HepG2 (cell line): Measurements from ENCODE around the gene GOLT1A. TPM values are rescaled to one million over a fixed set of nuclear protein-coding genes. Genes with fewer than 3 reads are reported as not detected.

Experiments
- BRD4 ChIP-seq: sonication (generic); formaldehyde crosslinking; IDR thresholded peaks from 2 replicates; pipeline ENCODE4 v1.4.0; 2020; ENCODE audit warnings: missing genetic modification reagents
- GABPB1 ChIP-seq: IDR thresholded peaks from 2 replicates; pipeline ENCODE4 v1.6.1; 2016; ENCODE audit warnings: mild to moderate bottlenecking, missing genetic modification reagents, moderate library complexity, missing compliant biosample characterization
- HINFP ChIP-seq: sonication (generic); formaldehyde crosslinking; IDR thresholded peaks from 2 replicates; pipeline ENCODE4 v1.4.0; 2020; ENCODE audit warnings: low read depth, mild to moderate bottlenecking, missing genetic modification reagents
- JUN ChIP-seq: sonication (generic); formaldehyde crosslinking; IDR thresholded peaks from 2 replicates; pipeline ENCODE4 v1.4.0; 2020; ENCODE audit warnings: mild to moderate bottlenecking, missing genetic modification reagents
- MAX ChIP-seq: IDR thresholded peaks from 2 replicates; pipeline ENCODE4 v1.6.1; 2012; ENCODE audit warnings: inconsistent platforms
- MED1 ChIP-seq: sonication (generic); formaldehyde crosslinking; IDR thresholded peaks from 2 replicates; pipeline ENCODE4 v1.4.0; 2020; ENCODE audit warnings: missing genetic modification reagents
- RBFOX2 ChIP-seq: fragments of 200-400 bp; formaldehyde crosslinking; IDR thresholded peaks from 2 replicates; pipeline ENCODE4 v1.6.1; 2017; ENCODE audit warnings: low read depth, mild to moderate bottlenecking, low read length
- SALL2 ChIP-seq: sonication (generic); formaldehyde crosslinking; IDR thresholded peaks from 2 replicates; pipeline ENCODE4 v1.8.1; 2023; ENCODE audit warnings: mild to moderate bottlenecking, missing genetic modification reagents, inconsistent platforms
- TARDBP ChIP-seq: sonication (generic); formaldehyde crosslinking; IDR thresholded peaks from 2 replicates; pipeline ENCODE4 v1.8.0; 2022; ENCODE audit warnings: mild to moderate bottlenecking, missing genetic modification reagents
- TFDP1 ChIP-seq: IDR thresholded peaks from 2 replicates; pipeline ENCODE4 v1.6.1; 2016; ENCODE audit warnings: missing compliant biosample characterization, missing genetic modification reagents, borderline replicate concordance
- ZBTB43 ChIP-seq: sonication (generic); formaldehyde crosslinking; conservative IDR thresholded peaks from 2 replicates; pipeline ENCODE4 v1.4.0; 2020; ENCODE audit warnings: missing genetic modification reagents
- ZHX2 ChIP-seq, 2 experiments: sonication (generic) in 1 of 2; formaldehyde crosslinking in 1 of 2; IDR thresholded peaks; 2 replicates each; pipeline versions ENCODE4 v1.6.1 to v1.9.0; 2014 to 2022; ENCODE audit warnings: antibody characterized with exemption in 1 of 2, borderline replicate concordance in 1 of 2, inconsistent platforms in 1 of 2, low read depth in 1 of 2, missing genetic modification reagents in 1 of 2
- ZNF121 ChIP-seq: sonication (generic); formaldehyde crosslinking; IDR thresholded peaks from 2 replicates; pipeline ENCODE4 v1.5.0; 2020; ENCODE audit warnings: mild to moderate bottlenecking, missing genetic modification reagents
- ZNF317 ChIP-seq: sonication (generic); formaldehyde crosslinking; IDR thresholded peaks from 2 replicates; pipeline ENCODE4 v1.5.0; 2020; ENCODE audit warnings: mild to moderate bottlenecking, missing genetic modification reagents
- ZNF652 ChIP-seq: IDR thresholded peaks from 2 replicates; pipeline ENCODE4 v1.6.1; 2016; ENCODE audit warnings: low read depth, borderline replicate concordance
- ZNF777 ChIP-seq: sonication (generic); formaldehyde crosslinking; IDR thresholded peaks from 2 replicates; pipeline ENCODE4 v1.4.0; 2020; ENCODE audit warnings: missing genetic modification reagents
- ZNF83 ChIP-seq: sonication (generic); formaldehyde crosslinking; IDR thresholded peaks from 2 replicates; pipeline ENCODE4 v1.4.0; 2020; ENCODE audit warnings: missing genetic modification reagents, mild to moderate bottlenecking, borderline replicate concordance
- polyA plus RNA-seq, 8 experiments: library from polyadenylated mRNA; depleted of rRNA in 3 of 8; stranded (reverse) in 7 of 8; unstranded in 1 of 8; fragments of >200 nt; fragmentation: Illumina TruSeq in 4 of 8; extraction: Trizol in 4 of 8; gene quantifications; 2 replicates each; pipeline versions ENCODE4 v1.2.1 to v1.2.3, GENCODE V29; 2011 to 2016; ENCODE audit warnings: low read depth in 4 of 8, missing spikeins in 1 of 8, mixed read lengths in 1 of 8; ENCODE audit not compliant: insufficient read depth in 1 of 8
- total RNA-seq, 5 experiments: library from RNA; depleted of rRNA; stranded (reverse); fragments of >200 nt; fragmentation: Illumina TruSeq; extraction: Trizol; gene quantifications; 2 replicates each; pipeline ENCODE4 v1.2.3, GENCODE V29; 2016; ENCODE audit warnings: low read depth in 1 of 5

GOLT1A gene
- total and polyA plus RNA-seq, 2 of the 13 experiments (the other 11 are each of a cell fraction or from before 2014, with no cell fraction given) = 25.8 to 28.0 TPM

GRCh38 chr1:204151552-204152309 is 62.1 kb downstream of the GOLT1A start, which contains the start of gene ETNK2 (continued):
- no peak for TF ChIP-seq ZHX2 (IDR thresholded peaks at IDR 0.05; ENCODE audit: low read depth)
- TF ChIP-seq ZHX2 (CRISPR knock-in tag; IDR thresholded peaks at IDR 0.05; ENCODE audit: borderline replicate concordance) = no peak
- no peak for TF ChIP-seq ZNF317 (CRISPR knock-in tag)
- peak; percentile 56 for TF ChIP-seq GABPB1 (CRISPR knock-in tag)
- no peak for TF ChIP-seq JUN (CRISPR knock-in tag)
- 0 out of 2 replicates have a peak, but pooled peaks have one; percentile 21 for TF ChIP-seq HINFP (CRISPR knock-in tag)
- TF ChIP-seq SALL2 (CRISPR knock-in tag) = no peak
- peak; percentile 59; the same call in 1 of the 2 replicates for TF ChIP-seq RBFOX2
- TF ChIP-seq ZNF121 = no peak
- TF ChIP-seq BRD4 (CRISPR knock-in tag) = no peak
- peak; percentile 12; the same call in 1 of the 2 replicates for TF ChIP-seq TFDP1 (CRISPR knock-in tag)
- no peak for TF ChIP-seq ZNF83 (CRISPR knock-in tag)
- no peak for TF ChIP-seq MAX
- TF ChIP-seq ZNF652 (CRISPR knock-in tag) = no peak
- no peak for TF ChIP-seq TARDBP (CRISPR knock-in tag)
- no peak for TF ChIP-seq MED1
- no peak for TF ChIP-seq ZBTB43 (CRISPR knock-in tag)
- TF ChIP-seq ZNF777 = peak; percentile 91
